Subcutaneous abdominal adipose tissue (tissue), 5 donors: Measurements from ENCODE around the gene ABHD12B.
"Not testable (repeated sequence)": the region's sequence is repeated elsewhere in the genome, so short reads cannot be mapped to it uniquely, and the experiment has no call there.

ENCODE experiments used
- H3K27ac ChIP-seq: one replicate; pipeline ENCODE4 v1.7.0; 2013; ENCODE audit warnings: low read depth, mild to moderate bottlenecking, inconsistent platforms, low read length, moderate library complexity
- H3K27me3 ChIP-seq, 5 donors: one replicate each; pipeline ENCODE4 v1.7.0; 2013; ENCODE audit warnings: low read length in 5 of 5, inconsistent platforms in 1 of 5; ENCODE audit not compliant: control insufficient read depth in 5 of 5, insufficient read depth in 4 of 5
- H3K36me3 ChIP-seq, 5 donors: one replicate each; pipeline ENCODE4 v1.7.0; 2013; ENCODE audit warnings: low read length in 5 of 5; ENCODE audit not compliant: control insufficient read depth in 5 of 5, insufficient read depth in 5 of 5
- H3K4me1 ChIP-seq, 5 donors: one replicate each; pipeline ENCODE4 v1.7.0; 2013; ENCODE audit warnings: low read length in 5 of 5, mild to moderate bottlenecking in 3 of 5, moderate library complexity in 1 of 5; ENCODE audit not compliant: control insufficient read depth in 5 of 5, insufficient read depth in 5 of 5
- H3K4me3 ChIP-seq, 5 donors: one replicate each; pipeline ENCODE4 v1.7.0; 2013; ENCODE audit warnings: low read length in 5 of 5, low read depth in 1 of 5
- H3K9ac ChIP-seq, 5 donors: one replicate each; pipeline ENCODE4 v1.7.0; 2013; ENCODE audit warnings: low read length in 5 of 5, mild to moderate bottlenecking in 4 of 5, moderate library complexity in 3 of 5
- H3K9me3 ChIP-seq, 5 donors: one replicate each; pipeline ENCODE4 v1.7.0; 2013; ENCODE audit warnings: low read length in 5 of 5; ENCODE audit not compliant: control insufficient read depth in 5 of 5
- donor health status: healthy.
- donor health status: healthy.
- donor health status: healthy.
- donor health status: healthy.
- donor health status: healthy.

ABHD12B gene

DNA sequence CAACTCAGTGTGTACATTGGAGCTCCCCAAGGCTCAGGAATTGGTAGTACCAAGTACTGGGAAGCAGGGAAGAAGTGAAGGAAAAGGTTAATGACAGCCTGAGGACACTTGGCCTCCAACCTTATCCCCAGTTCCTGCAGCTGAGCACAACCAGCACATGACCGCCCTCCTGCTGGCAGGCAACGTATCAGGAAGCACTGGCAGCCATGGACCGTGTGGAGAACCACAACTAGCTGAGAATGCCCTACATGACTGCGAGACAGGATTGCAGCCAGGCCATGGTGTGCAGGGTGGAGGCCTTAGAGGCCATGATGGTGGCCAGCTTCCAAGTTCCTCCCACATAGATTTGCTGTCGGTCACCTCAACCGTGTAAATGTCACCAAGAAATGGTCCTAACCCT lies 45.6 kb downstream of the ABHD12B start:
- no peak overlapping the region for H3K9ac ChIP-seq
- peaks cover 2 to 26% (median 22%) of the 10 kb centered on the region in 5 donors for H3K4me1 ChIP-seq
- H3K36me3 ChIP-seq = peaks cover 37 to 83% (median 62%) of the 10 kb centered on the region in 5 donors
- no peaks in the 10 kb centered on the region for H3K9me3 ChIP-seq
- no peaks in the 10 kb centered on the region for H3K27me3 ChIP-seq
- H3K27ac ChIP-seq = no peak overlapping the region
- peak overlapping the region in 2 of 5 donors; percentile 1 to 25 for H3K4me3 ChIP-seq

DNA sequence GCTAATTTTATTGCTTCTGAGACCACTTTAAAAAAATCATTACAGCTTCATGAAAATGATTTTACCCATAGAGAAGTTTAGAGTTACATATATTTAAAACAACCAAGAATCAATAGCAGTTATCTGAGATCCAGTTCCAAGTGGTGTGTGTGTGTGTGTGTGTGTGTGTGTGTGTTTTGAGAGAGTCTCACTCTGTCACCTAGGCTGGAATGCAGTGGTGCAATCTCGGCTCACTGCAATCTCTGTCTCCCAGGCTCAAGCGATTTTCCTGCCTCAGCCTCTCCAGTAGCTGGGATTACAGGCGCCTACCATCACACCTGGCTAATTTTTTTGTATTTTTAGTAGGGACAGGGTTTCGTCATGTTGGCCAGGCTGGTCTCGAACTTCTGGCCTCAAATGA lies 47.7 kb downstream of the ABHD12B start:
- Histone ChIP-seq H3K36me3 (peaks cover 44 to 86% (median 63%) of the 10 kb centered on the region in 5 donors), H3K27ac (peak overlapping the region; percentile 81), H3K4me1 (peaks cover 2 to 26% (median 22%) of the 10 kb centered on the region in 5 donors)
- H3K27me3 ChIP-seq, H3K9me3 ChIP-seq, H3K9ac ChIP-seq, H3K4me3 ChIP-seq: not testable (repeated sequence)

DNA sequence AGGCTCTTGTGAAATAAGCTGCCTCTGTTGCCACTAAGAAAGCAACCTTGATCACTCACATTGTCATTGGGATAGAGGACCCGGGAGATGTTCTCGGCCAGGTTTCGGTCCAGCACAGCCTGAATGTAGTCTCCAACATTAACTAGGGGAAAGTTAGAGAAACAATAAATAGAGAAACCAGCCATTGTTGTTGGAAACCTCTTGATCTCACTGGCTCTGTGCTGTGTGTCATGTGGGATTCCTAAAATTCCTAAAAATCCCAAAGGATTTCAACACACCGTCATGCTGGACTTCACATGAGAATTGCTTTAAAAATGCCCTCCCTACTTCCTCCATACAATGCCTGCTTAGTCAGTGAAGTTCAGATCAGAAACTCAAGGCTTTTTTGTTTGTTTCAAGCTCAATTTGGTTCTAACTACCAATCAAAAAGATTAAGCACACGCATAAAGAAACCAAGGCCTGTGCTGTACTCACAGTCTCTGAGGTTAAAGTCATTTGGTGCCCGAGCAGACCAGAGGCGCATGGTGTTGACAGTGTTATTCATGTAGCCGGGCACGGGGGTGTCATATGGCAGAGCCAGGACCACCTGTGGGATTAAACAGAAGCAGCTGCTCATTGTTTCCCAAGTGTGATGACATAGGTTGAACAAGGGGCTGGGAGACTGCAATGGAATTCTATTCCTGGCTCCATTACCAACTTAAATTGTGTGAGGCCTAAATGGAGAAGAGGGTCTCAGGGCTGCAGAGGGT lies 48.8 kb downstream of the ABHD12B start:
- Histone ChIP-seq H3K27ac (peak overlapping the region; percentile 81), H3K27me3 (no peaks in the 10 kb centered on the region), H3K4me3 (peak overlapping the region in 1 of 5 donors; percentile 2), H3K4me1 (peaks cover 2 to 31% (median 22%) of the 10 kb centered on the region in 5 donors), H3K9me3 (no peaks in the 10 kb centered on the region), H3K9ac (peak overlapping the region in 4 of 5 donors; percentile 6 to 42 (median 21)), H3K36me3 (peaks cover 38 to 81% (median 52%) of the 10 kb centered on the region in 5 donors)

DNA sequence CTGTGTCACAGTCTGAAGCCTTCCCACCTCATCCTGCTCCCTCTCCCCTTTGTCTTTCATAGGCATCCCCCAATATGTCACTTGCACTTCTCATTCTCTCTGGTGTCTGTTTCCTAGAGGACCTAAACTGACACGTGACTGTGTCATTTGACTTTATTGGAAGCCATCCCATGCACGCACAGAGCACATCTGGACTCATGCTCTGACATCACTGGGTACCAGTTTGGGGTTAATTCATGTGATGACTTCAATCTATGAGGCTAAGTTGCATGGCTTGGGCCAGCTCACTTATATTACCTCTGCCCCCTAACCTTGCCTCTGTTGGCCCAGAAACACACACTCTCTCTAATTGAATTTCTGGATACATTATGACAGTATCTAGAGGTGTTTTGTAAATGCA lies 51.0 kb downstream of the ABHD12B start:
- no peak overlapping the region for H3K9ac ChIP-seq
- H3K4me3 ChIP-seq = no peak overlapping the region
- no peaks in the 10 kb centered on the region for H3K27me3 ChIP-seq
- peaks cover 20 to 63% (median 39%) of the 10 kb centered on the region in 5 donors for H3K36me3 ChIP-seq
- peak overlapping the region; percentile 17 for H3K27ac ChIP-seq
- peaks cover 2 to 35% (median 26%) of the 10 kb centered on the region in 5 donors for H3K4me1 ChIP-seq
- H3K9me3 ChIP-seq = no peaks in the 10 kb centered on the region

DNA sequence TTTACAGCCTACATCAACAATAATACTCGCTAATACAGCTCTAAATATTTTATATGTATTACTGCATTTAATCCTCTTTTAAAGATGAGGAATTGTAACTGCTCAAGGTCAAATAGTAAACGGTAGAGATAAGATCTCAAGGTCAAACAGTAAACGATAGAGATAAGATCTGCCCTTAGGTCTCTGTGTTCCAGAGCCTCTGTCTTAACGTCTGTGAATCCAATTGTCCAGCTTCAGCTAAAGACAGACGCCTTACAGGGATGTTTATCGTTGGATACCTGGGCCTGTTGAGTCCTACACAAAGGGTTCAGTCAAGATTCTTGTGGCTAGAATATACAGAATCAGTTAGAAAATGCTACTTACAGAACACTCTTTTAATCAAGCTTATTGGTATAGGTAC lies 52.4 kb downstream of the ABHD12B start:
- Histone ChIP-seq H3K4me1 (peaks cover 5 to 49% (median 39%) of the 10 kb centered on the region in 5 donors), H3K27ac (peak overlapping the region; percentile 7), H3K4me3 (no peak overlapping the region), H3K27me3 (no peaks in the 10 kb centered on the region), H3K36me3 (peaks cover 16 to 60% (median 26%) of the 10 kb centered on the region in 5 donors), H3K9me3 (no peaks in the 10 kb centered on the region), H3K9ac (no peak overlapping the region)

DNA sequence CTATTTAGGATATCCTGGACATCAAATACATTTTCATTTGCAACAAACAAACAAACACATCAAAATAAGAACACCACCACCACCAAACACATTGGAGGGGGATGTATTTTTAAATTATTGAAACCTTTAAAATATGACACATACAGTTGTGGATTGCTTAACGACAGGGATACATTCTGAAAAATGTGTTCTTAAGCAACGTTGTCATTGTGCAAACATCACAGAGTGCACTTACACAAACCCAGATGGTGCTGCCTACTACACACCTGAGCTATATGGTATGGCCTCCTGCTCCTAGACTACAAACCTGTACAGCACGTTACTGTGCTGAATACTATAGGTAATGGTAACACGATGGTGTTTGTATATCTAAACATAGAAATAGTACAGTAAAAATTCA lies 53.0 kb downstream of the ABHD12B start:
- peaks cover 16 to 58% (median 31%) of the 10 kb centered on the region in 5 donors for H3K36me3 ChIP-seq
- H3K27me3 ChIP-seq = no peaks in the 10 kb centered on the region
- no peaks in the 10 kb centered on the region for H3K9me3 ChIP-seq
- H3K9ac ChIP-seq = no peak overlapping the region
- H3K4me1 ChIP-seq = peaks cover 5 to 50% (median 33%) of the 10 kb centered on the region in 5 donors
- no peak overlapping the region for H3K27ac ChIP-seq
- no peak overlapping the region for H3K4me3 ChIP-seq

DNA sequence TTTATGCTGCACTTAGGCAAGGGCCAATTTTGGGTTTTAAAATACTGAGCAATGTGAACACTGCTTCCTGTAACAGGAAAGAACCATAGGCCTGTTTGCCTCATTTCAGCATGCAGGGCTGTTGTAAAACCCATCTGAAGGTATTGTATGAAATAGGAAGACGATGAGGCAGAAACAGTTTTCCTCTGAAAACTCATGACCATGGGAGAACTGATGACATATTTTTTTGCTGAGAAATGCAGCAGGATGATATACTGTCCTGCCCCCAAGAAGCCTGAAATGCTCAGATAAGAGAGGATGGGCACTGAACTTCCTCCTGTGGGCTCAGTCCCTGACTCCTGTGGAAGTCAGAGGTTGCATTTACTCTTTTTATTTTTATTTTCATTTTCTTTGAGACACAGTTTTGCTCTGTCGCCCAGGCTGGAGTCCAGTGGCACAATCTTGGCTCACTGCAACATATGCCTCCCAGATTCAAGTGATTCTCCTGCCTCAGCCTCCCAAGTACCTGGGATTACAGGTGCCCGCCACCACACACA lies 55.1 kb downstream of the ABHD12B start:
- H3K27ac ChIP-seq = peak overlapping the region; percentile 66

DNA sequence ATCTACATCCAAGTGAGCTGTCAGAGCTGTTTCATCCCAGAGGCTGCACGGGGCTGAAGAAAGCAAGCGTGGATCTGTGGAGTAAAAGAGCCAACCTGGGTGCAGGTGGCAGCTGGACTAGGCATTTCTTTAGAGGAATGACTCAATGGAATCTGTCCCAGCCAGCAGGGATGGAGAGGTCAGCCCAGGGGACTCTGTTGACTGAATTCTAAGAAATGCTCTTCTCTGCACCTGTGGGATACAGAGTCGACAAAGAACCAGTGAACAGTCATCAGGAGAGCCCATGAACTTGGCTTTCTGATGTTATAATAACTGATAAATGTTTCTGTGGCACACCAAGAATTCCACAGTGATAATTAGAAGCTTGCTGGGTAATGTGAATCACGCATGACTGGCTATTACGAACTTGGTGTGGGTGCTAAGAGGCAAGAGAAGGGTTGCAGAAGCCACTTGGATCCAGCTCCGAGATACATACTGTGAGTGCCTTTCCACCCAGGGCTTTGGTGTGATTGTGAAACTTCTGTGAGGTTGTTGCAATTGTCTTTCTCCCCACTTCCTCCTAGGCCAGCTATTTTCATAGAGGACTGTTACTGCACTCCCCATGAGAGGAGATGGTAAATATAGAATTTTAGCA lies 56.3 kb downstream of the ABHD12B start:
- Histone ChIP-seq H3K9me3 (no peaks in the 10 kb centered on the region), H3K27me3 (no peaks in the 10 kb centered on the region), H3K9ac (no peak overlapping the region), H3K36me3 (peaks cover 23 to 69% (median 54%) of the 10 kb centered on the region in 5 donors), H3K27ac (peak overlapping the region; percentile 66), H3K4me3 (no peak overlapping the region), H3K4me1 (peaks cover 3 to 49% (median 33%) of the 10 kb centered on the region in 5 donors)

More for the DNA sequence above, 55.1 kb downstream of the ABHD12B start:
- Histone ChIP-seq H3K9me3 (no peaks in the 10 kb centered on the region), H3K4me1 (peaks cover 3 to 37% (median 26%) of the 10 kb centered on the region in 5 donors), H3K36me3 (peaks cover 25 to 68% (median 46%) of the 10 kb centered on the region in 5 donors), H3K27me3 (no peaks in the 10 kb centered on the region), H3K9ac (peak overlapping the region in 2 of 5 donors; percentile 11 to 21), H3K4me3 (no peak overlapping the region)

DNA sequence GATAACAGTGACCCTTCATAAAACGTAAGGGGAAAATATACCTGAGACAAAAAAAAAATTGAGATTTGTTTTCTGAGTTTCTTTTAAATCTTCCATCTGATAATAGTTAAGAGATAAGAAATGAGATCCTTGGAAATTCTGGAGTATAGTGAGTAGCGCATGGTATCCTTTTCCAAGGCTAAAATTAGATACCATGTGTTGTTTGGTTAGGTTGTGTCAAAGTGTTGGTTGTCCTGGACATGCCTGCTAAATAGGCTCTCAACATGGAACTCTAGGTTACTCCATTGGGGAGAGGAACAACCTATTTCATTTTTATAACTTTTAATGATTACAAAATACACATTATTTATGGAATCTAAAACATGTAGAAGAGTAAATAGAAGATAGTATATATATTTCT lies 57.7 kb downstream of the ABHD12B start:
- Histone ChIP-seq H3K4me3 (no peak overlapping the region), H3K4me1 (peaks cover 3 to 62% (median 34%) of the 10 kb centered on the region in 5 donors), H3K27ac (peak overlapping the region; percentile 51), H3K9ac (no peak overlapping the region), H3K27me3 (no peaks in the 10 kb centered on the region), H3K9me3 (no peaks in the 10 kb centered on the region), H3K36me3 (peaks cover 23 to 64% (median 53%) of the 10 kb centered on the region in 5 donors)

DNA sequence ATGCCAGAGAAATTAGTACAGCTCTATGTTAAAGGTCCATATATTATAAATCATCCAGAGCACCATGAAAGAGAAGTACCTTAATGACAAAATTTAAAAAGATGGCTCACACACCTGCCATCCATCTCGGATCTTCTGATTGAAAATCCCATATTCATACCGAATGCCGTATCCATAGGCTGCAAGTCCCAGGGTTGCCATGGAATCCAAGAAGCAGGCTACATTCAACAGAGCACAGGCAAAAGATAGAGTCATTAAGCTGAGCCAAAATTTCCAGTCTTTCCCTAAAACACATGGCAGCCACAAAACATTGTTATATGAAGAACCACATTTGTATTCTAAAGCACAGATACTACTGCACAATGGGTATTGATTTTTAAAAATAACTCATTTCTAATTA lies 59.7 kb downstream of the ABHD12B start:
- H3K27me3 ChIP-seq = no peaks in the 10 kb centered on the region
- H3K4me1 ChIP-seq = peaks cover 7 to 72% (median 53%) of the 10 kb centered on the region in 5 donors
- no peaks in the 10 kb centered on the region for H3K9me3 ChIP-seq
- no peak overlapping the region for H3K27ac ChIP-seq
- peaks cover 35 to 66% (median 51%) of the 10 kb centered on the region in 5 donors for H3K36me3 ChIP-seq
- no peak overlapping the region for H3K4me3 ChIP-seq
- no peak overlapping the region for H3K9ac ChIP-seq
